ENCODE results near the gene HOGA1.

DNA sequence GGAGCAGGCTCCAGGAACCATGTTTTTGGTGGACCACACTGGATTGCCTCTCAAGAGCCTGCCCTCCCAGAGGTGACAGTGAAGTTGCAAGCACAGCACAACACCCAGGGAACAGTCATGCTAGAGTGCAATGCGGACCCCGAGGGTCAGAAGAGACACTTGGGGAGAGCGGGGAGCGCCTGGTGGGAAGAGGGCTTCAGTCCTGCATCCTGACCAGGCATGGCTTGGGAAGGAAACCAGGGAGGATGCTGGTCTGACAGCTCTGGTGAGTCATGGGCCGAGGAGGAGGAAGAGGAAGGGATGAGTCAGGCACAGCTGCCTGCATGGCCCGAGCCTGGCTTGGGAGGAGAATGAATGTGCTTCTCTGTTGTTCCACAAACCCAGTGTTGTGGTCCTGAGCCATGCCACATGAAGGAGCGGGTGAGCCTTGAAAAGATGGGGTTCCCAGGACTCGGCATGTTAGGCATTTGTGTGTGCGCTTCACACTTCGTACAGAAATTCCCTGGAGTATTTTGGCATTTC, 41.1 kb upstream of the HOGA1 start:
- TF ChIP-seq, protein P1, sequence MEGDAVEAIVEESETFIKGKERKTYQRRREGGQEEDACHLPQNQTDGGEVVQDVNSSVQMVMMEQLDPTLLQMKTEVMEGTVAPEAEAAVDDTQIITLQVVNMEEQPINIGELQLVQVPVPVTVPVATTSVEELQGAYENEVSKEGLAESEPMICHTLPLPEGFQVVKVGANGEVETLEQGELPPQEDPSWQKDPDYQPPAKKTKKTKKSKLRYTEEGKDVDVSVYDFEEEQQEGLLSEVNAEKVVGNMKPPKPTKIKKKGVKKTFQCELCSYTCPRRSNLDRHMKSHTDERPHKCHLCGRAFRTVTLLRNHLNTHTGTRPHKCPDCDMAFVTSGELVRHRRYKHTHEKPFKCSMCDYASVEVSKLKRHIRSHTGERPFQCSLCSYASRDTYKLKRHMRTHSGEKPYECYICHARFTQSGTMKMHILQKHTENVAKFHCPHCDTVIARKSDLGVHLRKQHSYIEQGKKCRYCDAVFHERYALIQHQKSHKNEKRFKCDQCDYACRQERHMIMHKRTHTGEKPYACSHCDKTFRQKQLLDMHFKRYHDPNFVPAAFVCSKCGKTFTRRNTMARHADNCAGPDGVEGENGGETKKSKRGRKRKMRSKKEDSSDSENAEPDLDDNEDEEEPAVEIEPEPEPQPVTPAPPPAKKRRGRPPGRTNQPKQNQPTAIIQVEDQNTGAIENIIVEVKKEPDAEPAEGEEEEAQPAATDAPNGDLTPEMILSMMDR (IDR thresholded peaks at IDR 0.05; ENCODE audit: poor library complexity) = no peak
- TF ChIP-seq EZH2 (IDR thresholded peaks at IDR 0.05; ENCODE audit: borderline replicate concordance) (no peak), EZH2phosphoT487 (IDR thresholded peaks at IDR 0.05; ENCODE audit: low read depth, severe bottlenecking, unreplicated experiment) (no peak)

All from hepatocyte (in vitro differentiated cells).